ENCODE measurements around the gene SPOCK2. TPM values are rescaled to one million over a fixed set of nuclear protein-coding genes. Genes with fewer than 3 reads are reported as not detected.

Gene SPOCK2
- total and polyA plus RNA-seq, 2 donors (not counting 3 experiments of a cell fraction or from before 2014, with no cell fraction given): 0.40 to 1.1 TPM

DNA sequence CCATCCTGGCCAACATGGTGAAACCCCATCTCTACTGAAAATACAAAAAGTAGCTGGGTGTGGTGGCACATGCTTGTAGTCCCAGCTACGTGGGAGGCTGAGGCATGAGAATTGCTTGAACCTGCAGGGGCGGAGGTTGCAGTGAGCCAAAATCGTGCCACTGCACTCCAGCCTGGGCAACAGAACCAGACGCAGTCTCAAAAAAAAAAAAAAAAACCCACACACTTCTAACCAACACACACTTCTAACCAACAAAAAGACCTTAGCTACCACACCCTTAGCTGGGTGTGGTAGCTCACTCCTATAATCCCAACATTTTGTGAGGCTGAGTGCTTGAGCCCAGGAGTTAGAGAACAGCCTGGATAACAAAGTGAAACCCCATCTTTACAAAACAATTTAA is 33.9 kb upstream of the SPOCK2 start:
- TF ChIP-seq, protein P1, sequence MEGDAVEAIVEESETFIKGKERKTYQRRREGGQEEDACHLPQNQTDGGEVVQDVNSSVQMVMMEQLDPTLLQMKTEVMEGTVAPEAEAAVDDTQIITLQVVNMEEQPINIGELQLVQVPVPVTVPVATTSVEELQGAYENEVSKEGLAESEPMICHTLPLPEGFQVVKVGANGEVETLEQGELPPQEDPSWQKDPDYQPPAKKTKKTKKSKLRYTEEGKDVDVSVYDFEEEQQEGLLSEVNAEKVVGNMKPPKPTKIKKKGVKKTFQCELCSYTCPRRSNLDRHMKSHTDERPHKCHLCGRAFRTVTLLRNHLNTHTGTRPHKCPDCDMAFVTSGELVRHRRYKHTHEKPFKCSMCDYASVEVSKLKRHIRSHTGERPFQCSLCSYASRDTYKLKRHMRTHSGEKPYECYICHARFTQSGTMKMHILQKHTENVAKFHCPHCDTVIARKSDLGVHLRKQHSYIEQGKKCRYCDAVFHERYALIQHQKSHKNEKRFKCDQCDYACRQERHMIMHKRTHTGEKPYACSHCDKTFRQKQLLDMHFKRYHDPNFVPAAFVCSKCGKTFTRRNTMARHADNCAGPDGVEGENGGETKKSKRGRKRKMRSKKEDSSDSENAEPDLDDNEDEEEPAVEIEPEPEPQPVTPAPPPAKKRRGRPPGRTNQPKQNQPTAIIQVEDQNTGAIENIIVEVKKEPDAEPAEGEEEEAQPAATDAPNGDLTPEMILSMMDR (IDR thresholded peaks at IDR 0.05; ENCODE audit: extremely low read depth in 1 of 2, insufficient read depth in 1 of 2, low read depth in 1 of 2, low read length in 2 of 2): no peak
- TF ChIP-seq JUN (IDR thresholded peaks at IDR 0.05; ENCODE audit: borderline replicate concordance, insufficient read depth, insufficient read length, low read depth) (no peak), GATA2 (IDR thresholded peaks at IDR 0.05; ENCODE audit: insufficient read depth, insufficient read length, low read depth, low read length) (no peak), FOS (IDR thresholded peaks at IDR 0.05; ENCODE audit: borderline replicate concordance, insufficient read depth, low read length) (no peak), POLR2AphosphoS5 (IDR thresholded peaks at IDR 0.05; ENCODE audit: insufficient read depth, low read depth, low read length) (no peak), POLR2A (IDR thresholded peaks at IDR 0.05; ENCODE audit: low read depth, low read length) (no peak), EZH2 (IDR thresholded peaks at IDR 0.05; ENCODE audit: borderline replicate concordance, low read depth, low read length, severe bottlenecking) (no peak), MYC (IDR thresholded peaks at IDR 0.05; ENCODE audit: low read depth, low read length) (no peak)
- TF ChIP-seq, protein P2, sequence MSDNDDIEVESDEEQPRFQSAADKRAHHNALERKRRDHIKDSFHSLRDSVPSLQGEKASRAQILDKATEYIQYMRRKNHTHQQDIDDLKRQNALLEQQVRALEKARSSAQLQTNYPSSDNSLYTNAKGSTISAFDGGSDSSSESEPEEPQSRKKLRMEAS (IDR thresholded peaks at IDR 0.05; ENCODE audit: insufficient read depth, insufficient read length): no peak
- Histone ChIP-seq H3K9ac (replicated peaks; ENCODE audit: extremely low read depth, insufficient read depth, low read length) (no peak overlapping the region), H3K4me3 (replicated peaks in 1 of 3; ENCODE audit: insufficient read depth in 1 of 3, low read depth in 1 of 3, low read length in 3 of 3) (no peak overlapping the region), H3K36me3 (ENCODE audit: control insufficient read depth in 2 of 2, extremely low read depth in 1 of 2, insufficient read depth in 2 of 2, low read length in 2 of 2) (no peaks in the 10 kb centered on the region), H3K79me2 (ENCODE audit: control insufficient read depth, insufficient read depth, low read length) (no peaks in the 10 kb centered on the region), H3K27me3 (ENCODE audit: control insufficient read depth in 2 of 2, insufficient read depth in 2 of 2, low read length in 2 of 2) (no peaks in the 10 kb centered on the region), H3K9me3 (replicated peaks; ENCODE audit: control insufficient read depth, insufficient read depth, low read length) (no peaks in the 10 kb centered on the region), H2AFZ (ENCODE audit: low read depth, low read length) (no peak overlapping the region), H4K20me1 (replicated peaks; ENCODE audit: control insufficient read depth, extremely low read depth, insufficient read depth, low read length) (no peaks in the 10 kb centered on the region), H3K9me1 (replicated peaks; ENCODE audit: control insufficient read depth, extremely low read depth, insufficient read depth, low read length) (no peaks in the 10 kb centered on the region), H3K27ac (ENCODE audit: insufficient read depth, low read depth, low read length) (no peak overlapping the region), H3K4me2 (ENCODE audit: insufficient read depth, low read length) (no peak overlapping the region), H3K4me1 (ENCODE audit: control insufficient read depth, extremely low read depth, insufficient read depth, low read length) (no peaks in the 10 kb centered on the region)
- no peak for DNase-seq (ENCODE audit: low read depth, low spot score)
- no peak for FAIRE-seq
- POLR2A ChIA-PET: no interaction called here
- CTCF ChIA-PET: interaction anchor here (0.6 to 8.2 kb wide), 5 partner anchors 15 to 225 kb away, joined by 3 to 193 read pairs (median 6); no protein-coding TSS in a partner anchor
- no TSS peak for BruUV-seq (replicated peaks)
- intact Hi-C loops (cut with micrococcal nuclease): no loop called here
- dilution Hi-C loops (cut with MboI; ENCODE audit: extremely low pct_ligation_motif_present, low sequenced_read_pairs): no loop called here
